HG03025 (cell line): ENCODE results near the gene CENPP.

Experiments used
- ATAC-seq: cut with Tn5 transposase; IDR thresholded peaks from one replicate; pipeline ENCODE4 v1.9.1; 2021; ENCODE audit warnings: mild to moderate bottlenecking, moderate library complexity; ENCODE audit not compliant: unreplicated experiment, low FRiP score

CENPP gene

DNA sequence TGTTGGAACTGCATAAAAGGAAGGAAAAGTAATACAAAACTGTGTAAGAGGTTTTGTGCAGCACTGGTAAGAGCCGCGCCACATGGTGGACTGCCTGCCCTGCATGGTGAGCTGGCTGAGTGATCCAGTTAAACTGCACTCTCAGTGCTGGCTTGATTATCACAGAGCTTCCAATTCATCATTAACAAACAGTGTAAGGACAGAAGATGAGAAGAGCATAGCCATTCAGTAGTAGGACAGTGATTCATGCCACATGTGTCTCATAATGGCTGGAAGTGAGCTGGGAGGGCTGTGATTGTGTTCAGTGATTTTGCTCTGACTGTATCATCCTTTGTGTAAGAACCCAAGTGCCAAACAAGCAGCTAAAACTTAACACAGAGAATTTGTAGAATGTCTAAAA is 142.5 kb downstream of the CENPP start:
- ATAC-seq = no peak

DNA sequence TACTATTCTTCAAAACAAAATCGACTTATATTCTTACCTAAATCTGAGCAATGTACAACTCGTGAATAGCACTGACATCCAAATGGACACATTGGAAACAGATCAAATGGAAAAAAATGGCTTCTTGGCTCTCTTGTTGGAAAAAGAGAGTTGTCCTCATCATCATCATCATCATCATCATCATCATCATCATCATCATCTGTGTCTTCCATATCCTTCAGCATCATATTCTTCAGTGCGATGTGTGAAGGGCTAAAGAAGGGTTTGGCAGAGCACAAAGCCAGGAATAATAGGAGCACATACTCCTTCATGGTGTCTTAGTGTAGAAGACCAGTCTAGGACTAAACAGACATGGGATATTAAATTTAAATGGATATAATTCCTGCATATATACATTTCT is 148.8 kb downstream of the CENPP start:
- ATAC-seq = no peak

DNA sequence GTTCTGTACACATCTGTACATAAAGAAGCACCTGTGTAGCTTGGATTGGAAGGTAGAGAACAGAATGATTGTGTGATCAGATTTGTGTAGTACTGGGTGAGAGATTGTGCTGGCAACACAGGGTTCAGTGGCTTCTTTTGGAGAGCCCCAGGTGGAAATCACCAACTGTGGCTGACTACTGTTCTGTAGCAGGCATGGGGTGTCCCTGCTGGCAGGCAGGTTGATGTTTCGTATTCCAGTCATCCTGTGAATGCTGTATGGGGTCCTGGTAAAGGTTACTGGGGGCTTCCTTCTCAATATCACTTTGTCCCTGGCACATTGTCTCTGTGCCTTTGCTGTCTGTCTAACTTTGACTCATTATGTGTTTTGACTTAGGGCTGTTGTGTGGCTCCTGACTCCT is 151.2 kb downstream of the CENPP start:
- ATAC-seq = no peak

DNA sequence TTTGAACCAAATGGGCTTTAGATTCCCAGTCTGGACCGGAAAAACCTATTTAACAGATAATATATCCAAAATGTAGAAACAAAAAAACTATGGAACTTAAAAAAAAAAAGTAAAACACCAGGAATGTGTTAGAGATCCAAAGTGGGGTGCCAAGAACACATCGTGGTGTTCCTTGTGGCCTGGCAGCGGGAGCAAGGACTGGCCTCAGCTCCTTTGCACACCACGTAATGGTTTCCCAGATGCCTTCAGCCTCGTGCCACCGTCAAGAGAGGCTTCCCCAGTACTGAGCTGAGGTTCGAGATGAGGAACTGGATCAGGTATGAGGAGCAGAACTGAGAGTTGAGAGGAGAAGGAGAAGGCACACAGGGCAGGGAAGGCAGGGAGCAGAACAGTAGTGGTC is 153.0 kb downstream of the CENPP start:
- no peak for ATAC-seq

DNA sequence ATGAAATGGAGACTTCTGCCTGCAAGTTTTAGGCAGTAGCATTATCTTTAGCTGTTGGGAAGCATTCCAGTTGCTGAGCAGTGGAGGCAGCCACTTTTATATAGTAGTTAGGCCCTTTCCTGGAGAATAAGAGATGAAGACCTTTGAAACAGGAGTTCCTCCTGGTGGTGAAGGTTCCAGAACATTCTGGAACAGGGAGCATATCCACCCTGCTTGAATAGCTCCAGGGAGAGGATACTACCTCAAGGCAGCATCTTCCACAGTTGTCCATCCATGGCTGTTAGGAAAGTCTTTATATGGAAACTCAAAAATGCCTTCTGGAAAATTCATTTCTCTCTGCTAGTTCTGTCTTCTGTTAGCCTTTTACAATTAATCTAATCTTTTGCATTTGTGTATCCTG is 153.6 kb downstream of the CENPP start:
- no peak for ATAC-seq

DNA sequence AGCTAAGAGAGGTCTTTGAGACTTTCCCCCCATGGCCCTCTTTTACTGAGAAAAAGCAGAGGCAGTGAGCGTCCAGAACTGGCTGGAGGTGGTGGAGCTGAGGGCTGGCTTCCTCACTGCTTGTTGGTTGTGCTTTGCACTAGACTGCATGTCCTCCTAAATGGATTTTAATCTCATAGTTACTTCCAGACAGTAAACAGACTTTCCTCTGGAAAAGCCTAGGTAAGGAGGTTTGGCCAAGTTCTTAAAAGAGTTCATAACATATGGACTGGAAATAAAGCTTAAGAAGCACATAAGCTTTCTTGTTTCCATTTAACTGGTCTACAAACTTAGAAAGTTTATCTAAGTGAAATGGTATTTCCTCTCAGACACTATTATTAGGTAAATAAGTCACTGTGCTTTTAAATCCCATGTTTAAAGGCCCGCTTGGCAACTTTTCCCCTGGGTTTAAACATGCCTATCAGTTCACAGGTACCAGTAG is 154.6 kb downstream of the CENPP start:
- ATAC-seq = no peak

DNA sequence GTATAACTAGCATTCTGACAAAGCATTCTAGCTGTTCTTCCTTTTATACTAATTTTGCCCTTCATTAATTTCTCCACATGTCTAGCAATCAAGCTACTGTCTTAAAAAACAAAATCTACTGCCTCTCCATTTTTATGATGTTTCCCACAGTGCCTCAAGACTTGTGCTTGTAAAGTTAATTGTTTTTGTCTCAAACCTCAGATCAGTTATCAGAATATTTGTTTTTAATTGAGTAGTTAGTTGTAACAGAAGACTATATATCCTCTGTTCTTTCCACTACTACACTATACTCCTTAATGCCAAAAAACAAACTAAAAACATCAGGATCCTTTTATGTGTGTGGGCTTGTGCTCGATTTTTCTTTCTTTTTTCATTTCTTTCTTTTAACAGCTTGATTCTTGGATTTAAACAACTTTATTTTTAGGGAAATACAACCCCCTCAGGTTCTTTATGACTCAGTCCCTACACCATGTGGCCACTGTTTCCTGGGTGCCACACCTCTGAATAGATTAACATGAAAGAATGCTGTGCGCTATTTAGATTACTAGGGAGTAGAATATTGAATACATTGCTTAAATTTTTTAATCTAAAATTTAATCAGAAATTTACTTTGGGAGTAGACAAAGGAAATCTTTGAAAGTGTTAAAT is 155.4 kb downstream of the CENPP start:
- no peak for ATAC-seq

DNA sequence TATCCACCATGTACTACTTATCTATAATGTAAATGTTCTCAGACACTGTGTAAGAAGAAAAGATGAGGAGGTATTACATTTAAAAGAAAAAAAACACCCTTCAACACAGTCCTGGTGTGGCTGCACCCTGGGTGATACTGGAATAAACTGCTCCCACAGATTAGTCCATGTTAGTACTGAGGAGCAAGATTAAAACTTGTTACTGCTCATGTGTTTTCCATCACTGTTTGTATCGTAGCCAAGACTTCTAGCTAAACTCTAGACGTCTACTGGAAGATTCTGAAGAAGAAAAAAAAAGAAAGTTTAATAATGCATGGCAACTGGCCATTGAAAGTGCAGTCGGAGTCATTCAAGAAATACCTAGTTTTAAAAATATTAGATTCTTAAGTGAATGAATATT is 156.6 kb downstream of the CENPP start, which contains the start of gene ASPN:
Gene ASPN (minus strand): TSS at position 178 of the 400 bp plus-strand sequence.
- ATAC-seq = no peak

DNA sequence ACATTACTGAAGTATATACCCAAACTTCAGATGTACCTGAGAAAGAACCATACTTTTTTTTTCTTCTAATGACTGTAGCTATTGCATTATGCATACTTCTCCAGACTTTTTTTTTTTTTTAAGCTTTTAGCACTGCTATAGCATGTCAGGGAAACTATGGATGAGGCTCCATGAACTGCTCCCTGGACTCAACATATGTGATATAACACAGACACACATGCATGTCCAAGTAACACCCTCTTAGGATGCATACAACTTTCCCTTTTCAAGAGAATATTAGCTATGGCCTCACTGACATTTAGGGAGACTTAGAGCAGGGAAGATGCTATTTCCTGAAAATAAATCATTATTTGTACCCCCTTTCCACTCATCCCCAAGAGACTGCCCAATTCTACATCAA is 157.1 kb downstream of the CENPP start:
- no peak for ATAC-seq

DNA sequence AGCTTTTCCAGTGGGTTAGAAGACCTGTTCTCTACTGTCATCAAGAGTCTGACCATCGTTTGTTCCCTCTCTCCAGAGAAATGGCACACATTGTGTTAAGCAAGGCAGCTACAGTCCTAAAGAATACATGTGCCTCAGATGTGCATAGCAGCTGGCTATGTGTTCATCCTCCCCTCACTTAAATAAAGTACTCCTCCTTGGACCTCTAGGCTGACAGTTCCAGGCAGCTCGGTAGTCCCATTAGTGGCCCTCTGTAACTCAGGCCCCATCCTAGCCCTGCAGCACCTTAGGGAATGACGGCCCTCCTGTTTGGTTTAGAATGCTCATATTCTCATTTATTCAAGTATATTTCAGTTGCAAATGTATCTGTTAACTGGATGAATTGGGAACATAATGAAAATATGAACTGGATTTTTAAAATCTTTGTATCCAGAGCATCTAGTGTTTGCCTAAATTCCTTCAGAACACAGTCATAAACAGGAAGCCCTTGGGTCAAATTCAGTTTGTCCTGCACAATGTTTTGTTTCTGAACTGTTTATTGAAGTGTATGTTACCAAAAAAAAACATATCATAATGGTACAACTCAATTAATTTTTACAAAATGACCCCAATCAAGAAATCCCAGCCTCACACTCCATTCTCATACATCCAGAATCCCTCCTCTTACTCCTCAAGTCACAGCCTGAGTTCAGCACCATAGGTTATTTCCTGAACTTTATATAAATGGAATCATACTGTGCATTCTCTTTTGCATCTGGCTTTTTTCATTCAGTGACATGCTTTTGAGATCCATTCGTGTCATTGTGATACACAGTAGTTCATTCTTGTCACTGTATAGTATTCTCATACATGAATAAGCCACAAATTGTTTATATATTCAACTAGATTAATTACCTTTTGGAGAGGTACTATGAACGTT is 158.1 kb downstream of the CENPP start:
- ATAC-seq = no peak

DNA sequence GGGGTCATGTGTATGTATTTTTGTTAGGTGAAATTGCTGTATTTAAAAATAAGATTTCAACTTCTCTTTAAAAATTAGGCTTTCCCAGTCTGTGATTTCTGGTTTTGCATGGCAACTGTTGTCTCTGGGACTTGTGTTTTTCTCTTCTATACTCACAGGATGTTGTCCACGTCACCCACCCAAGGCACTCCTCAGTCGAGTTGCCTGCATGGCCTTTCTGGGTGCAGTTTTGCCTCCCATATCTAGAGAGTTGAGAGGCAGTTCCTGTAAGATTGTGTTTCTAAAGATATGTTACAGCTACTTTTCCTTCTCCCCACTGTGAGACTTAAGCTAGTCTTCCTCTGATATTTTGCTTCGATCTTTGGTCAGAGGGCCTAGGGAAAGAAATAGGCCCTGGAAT is 158.8 kb downstream of the CENPP start:
- ATAC-seq = no peak

DNA sequence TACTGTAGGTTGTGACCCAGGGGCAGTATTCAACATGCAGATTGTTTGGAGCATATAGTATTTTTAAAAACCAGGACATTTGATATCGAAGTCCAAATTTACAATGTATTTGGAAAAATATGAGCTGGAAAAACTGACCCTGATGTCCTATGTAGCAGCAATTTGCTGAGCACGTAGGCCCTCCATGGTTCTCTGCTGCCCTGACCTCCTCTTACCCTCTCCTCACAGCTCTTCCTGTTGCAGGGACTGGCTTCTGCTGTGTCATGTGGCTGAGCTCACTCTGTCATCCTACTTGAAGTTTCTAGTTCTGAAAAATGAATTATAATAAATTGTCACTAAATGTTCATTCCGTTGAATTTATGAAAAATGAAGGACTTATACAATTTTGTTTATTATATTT is 160.6 kb downstream of the CENPP start:
- no peak for ATAC-seq

DNA sequence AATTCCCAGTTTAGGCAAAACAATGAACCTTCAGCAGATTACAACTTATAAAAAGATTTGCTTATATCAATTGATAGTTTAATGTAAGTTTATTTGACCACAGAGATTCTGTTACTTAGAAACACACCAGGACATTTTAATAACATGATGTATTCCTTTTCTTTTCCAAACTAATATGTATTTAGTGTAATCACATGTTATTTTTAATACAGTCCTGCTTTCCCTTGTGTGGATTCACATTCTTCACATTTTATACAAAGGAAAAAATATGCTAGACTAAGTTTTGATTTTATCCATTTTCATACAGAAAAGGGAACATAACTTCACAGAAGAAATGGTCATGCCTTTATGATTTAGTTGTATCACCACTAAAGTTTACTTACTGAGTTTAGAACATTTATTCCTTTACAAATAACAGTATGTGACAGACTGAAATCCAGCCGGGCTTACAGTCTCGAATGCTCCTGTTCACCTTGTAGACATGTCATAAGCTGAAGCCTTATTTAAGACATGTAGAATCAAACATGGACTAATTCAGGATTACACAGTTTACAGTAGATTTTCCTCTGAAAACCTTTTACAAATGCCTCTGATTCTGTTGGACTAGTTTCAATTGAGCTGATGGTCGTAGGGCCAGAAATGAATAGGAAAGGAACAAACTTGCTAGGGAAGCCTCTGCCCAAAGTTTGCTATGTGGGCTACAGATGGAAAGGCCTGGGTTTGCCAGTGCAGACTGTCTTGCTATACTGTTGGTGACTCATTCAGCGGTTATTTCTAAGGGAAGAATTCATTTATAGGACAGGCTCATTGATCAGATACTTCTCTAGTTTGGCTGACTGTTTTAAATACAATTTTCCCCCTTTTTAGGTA is 163.2 kb downstream of the CENPP start:
- no peak for ATAC-seq

DNA sequence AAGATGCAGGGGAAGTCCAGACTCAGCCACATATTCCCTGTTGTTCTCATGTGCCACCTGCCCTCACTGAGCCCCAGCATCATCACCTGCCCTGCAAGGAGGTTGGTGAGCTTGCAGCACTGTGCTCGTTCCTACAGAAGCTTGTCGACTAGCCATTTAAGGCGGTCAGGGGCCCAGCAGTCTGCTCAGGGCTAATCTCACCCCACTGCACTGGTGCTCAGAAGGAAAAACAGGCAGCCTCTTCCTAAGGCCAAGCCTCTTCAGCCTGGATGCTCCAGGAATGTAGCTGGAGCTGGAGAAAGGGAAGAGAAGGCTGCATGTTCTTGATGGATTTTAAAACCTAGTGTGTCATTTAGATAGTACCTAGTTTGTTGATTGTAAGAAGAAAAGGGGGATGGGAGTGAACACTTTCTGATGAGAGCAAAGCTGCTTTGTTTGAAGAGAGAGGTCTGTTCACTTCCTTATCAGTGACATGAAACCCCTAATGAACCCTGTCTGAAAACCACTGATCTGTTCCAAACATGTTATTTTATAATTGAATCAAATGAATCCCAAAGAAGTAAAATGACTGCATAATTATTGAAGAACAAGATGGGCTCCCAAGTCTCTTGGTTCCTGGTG is 167.1 kb downstream of the CENPP start:
- no peak for ATAC-seq

DNA sequence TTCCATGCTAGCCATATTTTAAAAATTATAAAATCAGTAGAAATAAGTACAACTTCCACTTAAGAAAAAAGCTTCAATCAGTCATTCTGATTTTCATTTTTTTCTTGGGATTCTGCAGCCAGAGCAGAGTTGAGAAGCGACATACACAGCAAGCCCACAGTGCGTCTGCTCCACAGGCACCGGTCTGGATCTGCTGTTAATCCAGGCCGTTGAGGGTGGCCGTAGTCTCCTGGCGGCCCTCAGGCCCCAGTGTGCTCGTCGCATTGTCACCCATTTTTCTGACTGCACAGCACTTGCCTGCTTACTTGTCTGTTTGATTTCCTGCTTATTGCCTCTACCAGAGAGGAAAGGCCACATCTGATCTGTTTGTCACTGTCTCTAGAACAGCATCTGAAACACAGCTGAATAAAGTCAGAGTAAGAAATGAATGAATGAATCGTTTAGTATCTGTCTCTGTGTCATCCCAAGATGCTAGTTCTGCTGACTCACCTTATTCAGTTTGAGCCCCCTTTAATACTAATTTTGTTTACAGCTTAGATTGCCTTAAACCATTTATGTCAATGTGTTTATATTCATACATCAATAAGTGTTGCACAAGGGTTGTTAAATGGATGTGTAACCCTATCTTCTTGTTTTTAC is 168.1 kb downstream of the CENPP start:
- ATAC-seq = no peak

DNA sequence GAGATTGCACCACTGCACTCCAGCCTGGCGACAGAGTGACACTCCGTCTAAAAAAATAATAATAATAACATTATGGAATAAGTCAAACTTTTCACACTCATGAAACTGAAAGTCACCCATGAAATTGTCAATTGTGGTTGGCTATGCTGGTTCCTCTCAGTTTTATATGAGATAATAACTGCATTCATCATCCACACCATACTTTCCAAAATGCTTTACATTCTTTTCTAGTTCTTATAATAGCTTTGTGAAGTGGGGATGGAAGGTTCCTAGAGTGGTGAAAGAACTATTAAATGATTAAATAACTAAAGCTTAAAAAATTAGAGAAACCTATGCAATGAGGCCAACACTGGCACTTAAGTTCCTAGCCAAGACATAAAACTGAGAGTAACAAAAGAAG is 169.1 kb downstream of the CENPP start:
- no peak for ATAC-seq

DNA sequence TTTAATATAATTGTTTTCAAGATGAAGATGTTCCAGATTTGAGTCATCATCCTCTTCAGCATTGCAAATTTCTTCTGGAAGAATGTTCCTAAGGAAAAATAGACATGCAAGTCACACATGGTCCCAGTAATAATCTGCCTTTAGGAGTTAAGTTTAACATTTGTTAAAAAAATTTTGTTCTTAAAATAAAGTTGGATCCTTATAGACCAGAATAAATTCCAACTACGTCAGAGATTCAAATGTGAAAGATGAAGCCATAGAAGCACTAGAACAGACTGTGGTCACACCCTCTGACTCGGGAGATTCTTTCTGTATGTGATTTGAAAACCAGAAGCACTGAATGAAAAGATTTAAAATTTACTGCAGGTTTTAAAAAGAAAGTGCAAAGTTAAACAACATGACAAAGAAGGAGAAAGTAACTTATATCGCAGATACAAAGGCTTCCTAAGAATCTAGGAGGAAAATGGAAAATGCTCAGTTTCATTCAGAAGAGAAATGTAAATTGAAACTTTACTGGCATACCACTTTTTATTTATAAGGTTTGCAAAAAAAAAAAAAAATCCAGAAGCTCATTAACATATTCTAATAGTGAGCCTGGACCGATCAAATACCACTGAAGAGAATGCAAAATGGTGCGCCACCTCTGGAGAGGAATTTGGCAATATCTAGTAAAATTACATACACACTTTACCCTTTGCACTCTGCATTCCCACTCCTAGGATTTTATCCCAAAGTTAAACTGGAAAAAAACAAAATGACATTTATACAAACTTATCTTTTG is 170.8 kb downstream of the CENPP start:
- no peak for ATAC-seq

DNA sequence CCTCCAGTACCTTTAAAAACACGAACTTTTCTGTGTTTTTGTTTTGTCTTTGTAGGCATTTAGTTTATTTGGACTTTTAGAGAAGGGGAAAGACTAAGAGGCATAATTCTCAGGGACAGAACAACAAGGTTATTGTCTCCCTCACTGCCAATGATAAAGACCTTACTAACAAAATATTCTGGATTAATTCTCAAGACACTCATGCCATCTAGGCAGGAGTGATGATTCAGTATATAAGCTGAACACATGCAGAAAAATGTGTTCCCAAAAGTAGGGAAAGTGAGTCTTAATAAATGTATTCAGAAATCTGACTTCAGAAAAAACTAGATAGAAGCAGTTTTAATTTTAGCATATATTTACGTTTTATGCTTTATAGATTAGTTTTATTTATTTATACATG is 173.9 kb downstream of the CENPP start:
- no peak for ATAC-seq

DNA sequence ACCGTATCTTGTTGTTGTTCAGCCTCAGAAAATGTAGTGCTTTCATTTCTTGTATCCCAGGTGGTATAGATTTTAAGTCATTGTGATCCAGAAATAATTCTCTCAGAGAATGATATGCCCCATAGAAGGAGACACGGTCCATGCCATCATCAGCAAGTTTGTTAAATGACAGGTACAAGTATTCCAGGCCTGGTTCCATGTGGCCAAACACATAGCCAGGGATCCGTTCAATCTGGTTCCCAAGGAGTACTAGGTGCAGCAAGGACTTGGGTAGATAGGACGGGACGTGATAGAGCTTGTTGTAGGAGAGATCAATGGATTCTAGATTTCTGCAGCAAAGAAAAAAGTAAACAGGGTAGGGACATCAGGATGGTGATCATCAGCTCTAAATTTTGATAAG is 175.0 kb downstream of the CENPP start:
- ATAC-seq = no peak
